Gastroesophageal sphincter (tissue), 4 donors: ENCODE measurements around the gene DUSP15. TPM values are rescaled to one million over a fixed set of nuclear protein-coding genes. Genes with fewer than 3 reads are reported as not detected.
A peak's percentile ranks its signal among the peaks of the same experiment; 100 is the strongest.

Experiments used
- ATAC-seq: fragments of 150-250 bp; one replicate; pipeline ENCODE4 v1.9.1; 2016; ENCODE audit warnings: mild to moderate bottlenecking, moderate library complexity
- H3K27ac ChIP-seq, 4 donors: fragments of 200-600 bp; sonication (generic) in 3 of 4; 1 replicate in 3 of 4; 2 replicates in 1 of 4; pipeline ENCODE4 v1.5.1; 2016 to 2019
- H3K27me3 ChIP-seq: fragments of 200-600 bp; sonication (generic); one replicate; pipeline ENCODE4 v1.5.1; 2019
- H3K36me3 ChIP-seq, 2 donors: fragments of 200-600 bp; sonication (generic); one replicate each; pipeline ENCODE4 v1.5.1; 2019; ENCODE audit warnings: control low read depth in 1 of 2
- H3K4me1 ChIP-seq, 3 donors: fragments of 200-600 bp; sonication (generic); 1 replicate in 2 of 3; 2 replicates in 1 of 3; pipeline ENCODE4 v1.5.1; 2016 to 2019; ENCODE audit warnings: control low read depth in 2 of 3
- H3K4me3 ChIP-seq, 2 donors: fragments of 200-600 bp; sonication (generic); one replicate each; pipeline ENCODE4 v1.5.1; 2019; ENCODE audit warnings: mild to moderate bottlenecking in 1 of 2, moderate library complexity in 1 of 2
- H3K9me3 ChIP-seq, 3 donors: fragments of 200-600 bp; sonication (generic); one replicate each; pipeline ENCODE4 v1.5.1; 2017 to 2019; ENCODE audit warnings: control low read depth in 2 of 3
- EP300 ChIP-seq: sonication (generic); formaldehyde crosslinking; IDR thresholded peaks from one replicate; pipeline ENCODE4 v1.6.1; 2017; ENCODE audit warnings: antibody characterized with exemption, mild to moderate bottlenecking
- POLR2A ChIP-seq, 2 donors: fragments of 450-650 bp; IDR thresholded peaks; one replicate each; pipeline ENCODE4 v1.6.1; 2017; ENCODE audit warnings: antibody characterized with exemption in 2 of 2, mild to moderate bottlenecking in 2 of 2, moderate library complexity in 1 of 2
- POLR2AphosphoS5 ChIP-seq: sonication (generic); formaldehyde crosslinking; IDR thresholded peaks from one replicate; pipeline ENCODE4 v1.6.1; 2017; ENCODE audit warnings: antibody characterized with exemption
- WGBS, 2 donors: methylation state at CpG; one replicate each; pipeline ENCODE4 v1.1.5; 2018; ENCODE audit warnings: low coverage in 1 of 2; 5-methylcytosine and 5-hydroxymethylcytosine counted together
- total RNA-seq, 4 donors: library from RNA; depleted of rRNA; stranded (reverse); fragments of >200 nt; gene quantifications; one replicate each; pipeline ENCODE4 v1.1.0, GENCODE V29; 2016
- TF ChIP-seq, protein P1 (sequence below), 4 experiments: fragments of 200-600 bp in 2 of 4; fragments of 450-650 bp in 2 of 4; sonication (generic) in 1 of 4; IDR thresholded peaks; one replicate each; pipeline ENCODE4 v1.5.1; 2017 to 2019; ENCODE audit warnings: antibody characterized with exemption in 4 of 4, mild to moderate bottlenecking in 2 of 4, moderate library complexity in 2 of 4

The DUSP15 gene
- total RNA-seq, 4 donors from 2014 or later = 1.5 to 8.2 (median 4.5) TPM

DNA sequence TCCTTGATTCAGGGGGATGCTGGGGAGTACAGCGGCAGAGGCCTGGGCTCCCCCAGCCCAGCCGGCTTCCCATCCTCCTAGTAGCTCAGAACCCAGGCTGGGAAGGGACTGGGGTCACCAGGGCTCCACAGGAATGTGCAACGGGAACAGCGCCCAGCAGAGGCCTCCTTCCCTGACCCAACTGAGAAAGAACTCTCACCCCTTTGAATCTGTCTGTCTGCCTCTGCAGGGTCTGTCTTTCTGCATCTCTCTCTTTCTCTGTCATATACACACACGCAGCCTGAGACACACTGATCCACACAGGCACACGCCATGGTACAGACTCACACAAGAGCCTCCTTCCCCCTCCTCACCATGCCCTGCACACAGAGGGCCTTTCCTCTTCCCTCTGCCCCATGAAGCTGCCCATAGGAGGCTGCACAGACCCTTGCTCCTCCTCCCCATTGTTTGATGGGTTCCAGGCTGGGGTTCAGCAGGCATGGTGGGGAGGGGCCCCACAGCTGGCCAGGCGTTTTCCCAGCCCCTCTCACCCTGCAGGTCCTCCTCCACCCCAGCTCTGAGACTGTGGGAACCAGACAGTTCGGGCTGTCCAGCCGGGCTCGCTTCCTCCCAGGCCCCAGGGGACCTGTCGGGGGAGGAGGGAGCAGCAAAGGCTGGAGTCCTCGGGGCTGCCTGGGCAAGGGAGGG lies 27.7 kb downstream of the DUSP15 start:
- no peaks in the 10 kb centered on the region for H3K9me3 ChIP-seq
- no peaks in the 10 kb centered on the region for H3K36me3 ChIP-seq
- no peak for TF ChIP-seq POLR2AphosphoS5
- TF ChIP-seq, protein P1, sequence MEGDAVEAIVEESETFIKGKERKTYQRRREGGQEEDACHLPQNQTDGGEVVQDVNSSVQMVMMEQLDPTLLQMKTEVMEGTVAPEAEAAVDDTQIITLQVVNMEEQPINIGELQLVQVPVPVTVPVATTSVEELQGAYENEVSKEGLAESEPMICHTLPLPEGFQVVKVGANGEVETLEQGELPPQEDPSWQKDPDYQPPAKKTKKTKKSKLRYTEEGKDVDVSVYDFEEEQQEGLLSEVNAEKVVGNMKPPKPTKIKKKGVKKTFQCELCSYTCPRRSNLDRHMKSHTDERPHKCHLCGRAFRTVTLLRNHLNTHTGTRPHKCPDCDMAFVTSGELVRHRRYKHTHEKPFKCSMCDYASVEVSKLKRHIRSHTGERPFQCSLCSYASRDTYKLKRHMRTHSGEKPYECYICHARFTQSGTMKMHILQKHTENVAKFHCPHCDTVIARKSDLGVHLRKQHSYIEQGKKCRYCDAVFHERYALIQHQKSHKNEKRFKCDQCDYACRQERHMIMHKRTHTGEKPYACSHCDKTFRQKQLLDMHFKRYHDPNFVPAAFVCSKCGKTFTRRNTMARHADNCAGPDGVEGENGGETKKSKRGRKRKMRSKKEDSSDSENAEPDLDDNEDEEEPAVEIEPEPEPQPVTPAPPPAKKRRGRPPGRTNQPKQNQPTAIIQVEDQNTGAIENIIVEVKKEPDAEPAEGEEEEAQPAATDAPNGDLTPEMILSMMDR (IDR thresholded peaks at IDR 0.05) = no peak
- TF ChIP-seq EP300 = no peak
- TF ChIP-seq POLR2A (IDR thresholded peaks at IDR 0.05) = no peak
- H3K4me3 ChIP-seq = peak overlapping the region in 1 of 2 donors; percentile 4
- peaks cover 0 to 60% (median 5%) of the 10 kb centered on the region in 3 donors for H3K4me1 ChIP-seq
- ATAC-seq = no peak
- H3K27me3 ChIP-seq = no peaks in the 10 kb centered on the region
- H3K27ac ChIP-seq = peak overlapping the region in 3 of 4 donors; percentile 8 to 62 (median 40)
- WGBS, 2 donors = 47% methylated on average over 2 of the region's 12 CpGs; no CpG with 5 or more reads in 1 of the 2 donors

DNA sequence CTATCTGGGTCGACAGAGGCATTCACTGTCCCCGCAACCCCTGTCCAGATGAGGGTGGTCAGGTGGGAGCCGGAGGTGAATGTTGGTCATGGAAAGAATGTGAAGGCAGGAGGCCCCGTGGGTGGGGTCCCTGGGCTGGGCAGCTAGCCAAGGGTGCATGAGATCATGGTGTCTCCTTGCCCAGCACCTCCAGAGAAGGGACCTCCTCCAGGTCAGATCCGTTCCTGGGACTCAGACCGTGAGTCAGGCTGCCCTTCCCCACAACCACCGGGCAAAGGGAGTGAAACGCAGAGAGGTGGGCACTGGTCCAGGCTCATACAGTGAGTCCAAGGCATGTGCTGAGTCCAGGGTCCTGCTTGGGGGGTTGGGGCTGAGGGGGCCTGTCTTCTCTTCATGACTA lies 28.4 kb downstream of the DUSP15 start:
- Histone ChIP-seq H3K36me3 (no peaks in the 10 kb centered on the region), H3K9me3 (no peaks in the 10 kb centered on the region), H3K4me3 (no peak overlapping the region), H3K4me1 (peaks cover 0 to 67% (median 5%) of the 10 kb centered on the region in 3 donors), H3K27ac (peak overlapping the region in 3 of 4 donors; percentile 8 to 62 (median 40)), H3K27me3 (no peaks in the 10 kb centered on the region)
- TF ChIP-seq POLR2AphosphoS5 (no peak), EP300 (no peak), POLR2A (IDR thresholded peaks at IDR 0.05) (no peak)
- TF ChIP-seq, protein P1 (IDR thresholded peaks at IDR 0.05) = no peak
- no peak for ATAC-seq
- no CpG with 5 or more reads among the region's 8 CpGs for WGBS, 2 donors

DNA sequence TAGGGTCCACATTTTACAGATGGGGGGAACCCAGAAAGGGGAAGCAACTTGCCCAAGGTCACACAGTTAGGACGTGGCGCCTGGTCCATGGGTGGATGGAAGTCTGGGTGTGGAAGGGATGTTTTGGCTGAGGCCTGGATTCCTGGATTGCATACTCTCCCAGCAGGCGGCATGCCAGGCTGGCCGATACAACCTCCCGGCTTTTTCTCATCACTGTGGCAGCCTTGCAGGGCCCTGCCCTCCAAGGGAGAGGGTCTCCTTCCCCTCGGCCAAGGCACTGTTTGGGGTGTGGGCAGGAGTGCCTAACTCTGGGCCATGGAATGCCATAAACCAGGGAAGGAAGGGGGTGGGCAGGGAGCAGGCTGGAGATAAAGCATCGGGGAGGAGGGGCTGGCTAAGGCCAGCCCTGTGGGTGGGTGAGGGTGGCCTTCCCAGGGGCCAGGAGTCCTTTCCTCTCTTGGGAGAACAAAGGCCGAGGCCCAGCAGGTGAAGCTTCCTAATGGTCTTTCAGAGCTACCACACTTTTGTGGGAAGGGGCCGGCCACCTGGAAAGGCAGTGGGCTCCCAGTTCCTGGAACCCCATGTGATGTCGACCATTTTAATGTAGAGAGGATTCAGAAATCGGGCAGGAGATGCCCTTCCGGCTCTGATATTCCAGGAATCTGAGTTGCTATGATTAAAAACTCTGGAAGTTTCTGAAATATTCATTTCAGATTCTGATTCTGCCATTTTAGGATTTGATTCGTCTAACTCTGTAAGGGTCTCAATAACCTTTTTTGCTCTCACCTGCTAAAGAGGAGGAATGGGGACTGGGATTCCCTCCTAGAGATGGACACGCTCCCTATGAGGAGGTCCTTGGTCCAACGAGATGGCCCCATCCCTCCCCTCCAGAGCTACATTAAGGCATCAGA lies 29.2 kb downstream of the DUSP15 start:
- ATAC-seq = no peak
- Histone ChIP-seq H3K27me3 (no peaks in the 10 kb centered on the region), H3K36me3 (no peaks in the 10 kb centered on the region), H3K9me3 (no peaks in the 10 kb centered on the region), H3K27ac (peak overlapping the region in 3 of 4 donors; percentile 8 to 62 (median 32)), H3K4me3 (no peak overlapping the region), H3K4me1 (peaks cover 0 to 71% (median 8%) of the 10 kb centered on the region in 3 donors)
- TF ChIP-seq POLR2AphosphoS5 = no peak
- TF ChIP-seq EP300 = no peak
- TF ChIP-seq, protein P1 (IDR thresholded peaks at IDR 0.05) = no peak
- TF ChIP-seq POLR2A (IDR thresholded peaks at IDR 0.05) = no peak
- WGBS, 2 donors = 73 to 89% methylated on average over 4 to 6 of the region's 15 CpGs

DNA sequence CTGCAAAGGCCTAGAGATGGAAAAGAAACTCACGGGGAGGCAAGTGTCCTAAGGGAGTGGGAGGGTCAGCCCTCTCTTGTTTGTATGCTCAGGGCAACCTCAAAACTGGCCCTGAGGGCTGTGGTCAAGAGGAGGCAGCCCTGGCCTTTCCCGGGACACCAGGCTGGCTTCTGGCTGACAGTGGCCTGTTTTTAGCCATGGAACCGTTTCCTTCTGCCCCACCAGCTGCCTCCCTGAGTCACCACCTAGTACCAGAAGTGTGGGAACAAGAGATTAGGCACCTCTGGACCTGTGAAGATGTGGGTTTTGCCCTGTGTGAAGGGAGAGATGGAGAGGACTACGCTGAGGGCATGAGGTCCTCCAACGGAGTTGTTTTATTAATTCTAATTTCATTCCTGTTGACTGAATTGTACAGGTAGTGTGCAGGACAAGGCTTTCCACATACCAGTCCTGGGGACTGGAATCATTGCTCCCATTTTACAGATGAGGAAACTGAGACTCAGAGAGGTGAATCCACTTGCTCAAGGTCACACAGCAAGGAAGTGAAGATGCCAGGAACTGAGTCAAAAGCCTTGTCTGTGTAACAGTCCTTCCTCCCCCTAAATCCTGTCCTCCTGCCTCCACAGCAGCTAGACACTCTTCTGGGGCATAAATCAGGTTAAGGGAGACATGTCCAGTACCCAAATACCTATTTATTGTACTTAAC lies 30.4 kb downstream of the DUSP15 start:
- Histone ChIP-seq H3K4me1 (peaks cover 0 to 69% (median 13%) of the 10 kb centered on the region in 3 donors), H3K36me3 (no peaks in the 10 kb centered on the region), H3K9me3 (no peaks in the 10 kb centered on the region), H3K27ac (no peak overlapping the region), H3K27me3 (no peaks in the 10 kb centered on the region), H3K4me3 (no peak overlapping the region)
- TF ChIP-seq EP300 = no peak
- TF ChIP-seq POLR2A (IDR thresholded peaks at IDR 0.05) = no peak
- TF ChIP-seq, protein P1 (IDR thresholded peaks at IDR 0.05) = no peak
- TF ChIP-seq POLR2AphosphoS5 = no peak
- WGBS, 2 donors = 60 to 89% methylated on average over 3 to 5 of the region's 5 CpGs
- ATAC-seq = no peak
